Measurements from ENCODE around the gene GP5.

Gene GP5

GRCh38 chr3:194383276-194383940 lies 15.7 kb downstream of the GP5 start:
- DNase-seq (ENCODE audit: extremely low spot score): no peak
- ChIA-PET POLR2A (no interaction called here), CTCF (interaction anchor here (0.6 to 1.0 kb wide), 2 partner anchors 13 to 1324 kb away, joined by 3 read pairs; no protein-coding TSS in a partner anchor)
- no peak for TF ChIP-seq CTCF (IDR thresholded peaks at IDR 0.05; ENCODE audit: control extremely low read depth, extremely low read depth, low read depth, missing control alignments)

GRCh38 chr3:194382892-194383223 lies 16.2 kb downstream of the GP5 start:
- ChIA-PET POLR2A (no interaction called here), CTCF (interaction anchor here (1.0 kb wide), 1 partner anchor 13 kb away, joined by 3 read pairs; no protein-coding TSS in a partner anchor)
- no peak for DNase-seq (ENCODE audit: extremely low spot score)
- no peak for TF ChIP-seq CTCF (IDR thresholded peaks at IDR 0.05; ENCODE audit: control extremely low read depth, extremely low read depth, low read depth, missing control alignments)

- no peak for DNase-seq (ENCODE audit: extremely low spot score)
- TF ChIP-seq CTCF (IDR thresholded peaks at IDR 0.05; ENCODE audit: control extremely low read depth, extremely low read depth, low read depth, missing control alignments): no peak
- ChIA-PET POLR2A (no interaction called here), CTCF (interaction anchor here (1.0 kb wide), 1 partner anchor 14 kb away, joined by 3 read pairs; no protein-coding TSS in a partner anchor)
Measured at GRCh38 chr3:194382196-194382891, 16.7 kb downstream of the GP5 start.

GRCh38 chr3:194381460-194381875 lies 17.6 kb downstream of the GP5 start:
- ChIA-PET POLR2A (no interaction called here), CTCF (no interaction called here)
- DNase-seq (ENCODE audit: extremely low spot score): no peak
- TF ChIP-seq CTCF (IDR thresholded peaks at IDR 0.05; ENCODE audit: control extremely low read depth, extremely low read depth, low read depth, missing control alignments): no peak

GRCh38 chr3:194380326-194380725 lies 18.7 kb downstream of the GP5 start:
- POLR2A ChIA-PET: no interaction called here
- DNase-seq (ENCODE audit: extremely low spot score): no peak
- CTCF ChIA-PET: interaction anchor here (0.7 kb wide), 1 partner anchor 47 kb away, joined by 4 read pairs; no protein-coding TSS in a partner anchor
- TF ChIP-seq CTCF (IDR thresholded peaks at IDR 0.05; ENCODE audit: control extremely low read depth, extremely low read depth, low read depth, missing control alignments): no peak

- no peak for TF ChIP-seq CTCF (IDR thresholded peaks at IDR 0.05; ENCODE audit: control extremely low read depth, extremely low read depth, low read depth, missing control alignments)
- no peak for DNase-seq (ENCODE audit: extremely low spot score)
- ChIA-PET CTCF (interaction anchor here (1.4 to 1.6 kb wide), 2 partner anchors 10 to 12 kb away, joined by 3 to 4 read pairs; no protein-coding TSS in a partner anchor), POLR2A (no interaction called here)
Measured at GRCh38 chr3:194379651-194380050, 19.4 kb downstream of the GP5 start.

Measured in GM10248 (cell line).